ENCODE measurements around the gene RPL7A.
A peak's percentile ranks its signal among the peaks of the same experiment; 100 is the strongest.

The RPL7A gene

GRCh38 chr9:133335924-133336811, 11.8 kb upstream of the RPL7A start, which contains the start of gene SURF6:
TSS of gene SURF6 (minus strand) at chr9:133336188. CDS start at chr9:133336132, 56 bp downstream.
- no peak for TF ChIP-seq CTCF (IDR thresholded peaks at IDR 0.05)
- peak within 1 kb of the TSS; percentile 95 for H3K27ac Mint-ChIP-seq
- H3K27me3 Mint-ChIP-seq (ENCODE audit: low read depth, poor library complexity): no peaks in the 10 kb centered on the region
- DNase-seq: peak; percentile 91
- H3K9me3 Mint-ChIP-seq: no peaks in the 10 kb centered on the region
- H3K36me3 Mint-ChIP-seq (ENCODE audit: low read depth): peaks cover 58% of the 10 kb centered on the region
- H3K4me3 Mint-ChIP-seq: peak within 1 kb of the TSS; percentile 97
- peaks cover 25% of the 10 kb centered on the region for H3K4me1 Mint-ChIP-seq

- no peaks in the 10 kb centered on the region for H3K27me3 Mint-ChIP-seq (ENCODE audit: low read depth, poor library complexity)
- H3K4me1 Mint-ChIP-seq: peaks cover 25% of the 10 kb centered on the region
- peaks cover 31% of the 10 kb centered on the region for H3K36me3 Mint-ChIP-seq (ENCODE audit: low read depth)
- H3K9me3 Mint-ChIP-seq: no peaks in the 10 kb centered on the region
- TF ChIP-seq CTCF (IDR thresholded peaks at IDR 0.05): no peak
- H3K4me3 Mint-ChIP-seq: no peak overlapping the region
- no peak for DNase-seq
- no peak overlapping the region for H3K27ac Mint-ChIP-seq
Observed at GRCh38 chr9:133339641-133340040, 8.4 kb upstream of the RPL7A start.

DNA sequence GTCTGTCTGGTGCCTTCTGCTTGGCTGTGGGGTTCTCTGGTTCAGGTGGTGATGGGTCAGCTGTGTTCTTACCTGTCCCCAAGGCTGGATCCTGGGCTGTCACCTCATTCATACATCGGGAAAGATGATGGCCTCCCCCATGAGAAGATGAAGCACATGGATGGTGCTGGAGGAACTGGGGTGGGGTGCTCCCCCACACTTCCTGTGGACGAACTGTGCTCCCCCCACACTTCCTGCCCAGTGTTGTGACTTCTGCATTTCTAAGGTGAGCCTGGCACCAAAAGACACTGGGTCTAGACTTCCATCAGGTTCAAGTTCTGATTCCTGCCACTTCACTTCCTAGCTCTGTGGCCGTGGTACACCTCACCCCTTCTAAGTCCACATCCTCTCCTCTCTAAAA, 7.8 kb upstream of the RPL7A start:
- Mint-ChIP-seq H3K4me3 (no peak overlapping the region), H3K36me3 (ENCODE audit: low read depth) (peaks cover 32% of the 10 kb centered on the region), H3K4me1 (peaks cover 19% of the 10 kb centered on the region)

GRCh38 chr9:133340916-133341315, 7.1 kb upstream of the RPL7A start:
- Mint-ChIP-seq H3K27ac (no peak overlapping the region), H3K27me3 (ENCODE audit: low read depth, poor library complexity) (no peaks in the 10 kb centered on the region), H3K4me1 (peaks cover 13% of the 10 kb centered on the region), H3K9me3 (no peaks in the 10 kb centered on the region), H3K4me3 (no peak overlapping the region), H3K36me3 (ENCODE audit: low read depth) (peaks cover 30% of the 10 kb centered on the region)
- DNase-seq: no peak
- TF ChIP-seq CTCF (IDR thresholded peaks at IDR 0.05): no peak

More for the DNA sequence above, 7.8 kb upstream of the RPL7A start:
- no peaks in the 10 kb centered on the region for H3K27me3 Mint-ChIP-seq (ENCODE audit: low read depth, poor library complexity)
- no peaks in the 10 kb centered on the region for H3K9me3 Mint-ChIP-seq
- DNase-seq: no peak
- no peak for TF ChIP-seq CTCF (IDR thresholded peaks at IDR 0.05)
- no peak overlapping the region for H3K27ac Mint-ChIP-seq

GRCh38 chr9:133341369-133342068, 6.5 kb upstream of the RPL7A start:
- no peaks in the 10 kb centered on the region for H3K9me3 Mint-ChIP-seq
- no peak overlapping the region for H3K4me3 Mint-ChIP-seq
- no peaks in the 10 kb centered on the region for H3K27me3 Mint-ChIP-seq (ENCODE audit: low read depth, poor library complexity)
- no peak for DNase-seq
- H3K36me3 Mint-ChIP-seq (ENCODE audit: low read depth): peaks cover 36% of the 10 kb centered on the region
- no peak overlapping the region for H3K27ac Mint-ChIP-seq
- peaks cover 14% of the 10 kb centered on the region for H3K4me1 Mint-ChIP-seq
- no peak for TF ChIP-seq CTCF (IDR thresholded peaks at IDR 0.05)

Measured in nephron progenitor cell (in vitro differentiated cells).